Amniotic stem cell (primary cell): Measurements from ENCODE around the gene LIPA.

Experiments used
- DNase-seq: peaks from one replicate; lab custom pipeline; 2025; lab: John Stamatoyannopoulos, UW

The LIPA gene

DNA sequence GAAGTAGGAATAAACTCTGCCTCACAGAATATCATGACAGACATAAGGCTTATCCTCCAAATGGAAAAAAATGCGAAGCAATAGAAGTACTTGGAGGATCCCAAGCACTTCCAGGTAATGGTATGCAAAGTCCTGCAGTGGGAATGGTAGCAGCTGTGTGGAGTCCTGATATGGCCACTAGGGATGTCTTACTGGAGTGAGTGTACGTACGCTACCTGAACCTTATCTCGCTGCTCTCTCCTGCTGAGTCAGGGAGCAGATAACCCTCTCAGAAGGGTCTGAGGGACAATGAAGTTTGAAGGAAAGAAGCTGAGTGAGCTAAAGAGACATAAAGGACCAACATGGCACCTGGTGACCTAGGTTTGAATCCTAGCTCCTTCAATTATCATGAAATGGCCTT is 86.7 kb downstream of the LIPA start:
- DNase-seq: no peak

DNA sequence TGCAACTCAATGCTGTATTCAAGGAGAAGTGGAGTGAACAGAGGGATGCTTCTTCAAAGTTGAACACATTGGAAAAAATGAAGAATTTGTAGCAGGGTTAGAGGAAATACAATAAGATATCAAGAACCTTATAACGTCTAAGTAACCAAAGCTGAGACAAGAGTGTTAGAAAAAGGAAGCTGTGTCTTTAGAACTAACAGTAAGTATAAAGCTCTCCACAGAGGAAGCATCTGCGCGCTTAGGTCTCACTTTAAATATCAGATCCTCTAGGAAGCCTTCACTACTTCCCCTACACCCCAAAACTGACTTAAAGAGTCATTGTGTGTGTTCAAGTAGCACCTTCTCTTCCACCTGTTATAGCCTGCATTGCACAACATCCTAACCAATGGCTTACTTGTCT is 87.5 kb downstream of the LIPA start:
- DNase-seq: no peak
